Activated CD4-positive, alpha-beta T cell treated with anti-CD3 and anti-CD28 coated beads, Interleukin-10, Interleukin-2, amounts not matched to agents 100 ng/mL and 50 ng/mL, durations not matched to agents 16 hours and 8 hours (primary cell): ENCODE data around the gene ADIG.

ENCODE experiments used
- DNase-seq: peaks from one replicate; pipeline ENCODE4 v3.0.0-alpha.2; 2020

The ADIG gene

DNA sequence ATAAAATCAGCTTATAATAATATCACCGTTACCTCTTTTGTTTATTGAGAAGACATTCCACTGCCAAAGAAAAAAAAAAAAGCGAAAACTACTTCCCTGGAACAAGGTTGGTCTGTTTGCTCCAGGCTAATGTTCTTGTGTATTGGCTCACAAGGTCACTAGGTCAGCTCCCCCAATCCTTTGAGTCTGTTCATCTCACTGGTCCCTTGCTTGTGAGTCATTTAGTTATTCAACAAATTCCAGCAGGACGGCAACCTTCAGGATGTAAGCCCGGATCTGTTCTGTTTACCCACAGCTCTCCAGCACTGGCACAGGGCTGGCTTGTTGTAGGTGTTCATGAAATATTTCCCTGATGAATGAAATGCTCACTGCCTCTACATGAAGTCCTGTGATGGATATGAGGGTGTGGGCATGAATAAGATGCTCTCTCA lies 23.9 kb downstream of the ADIG start:
- no peak for DNase-seq

DNA sequence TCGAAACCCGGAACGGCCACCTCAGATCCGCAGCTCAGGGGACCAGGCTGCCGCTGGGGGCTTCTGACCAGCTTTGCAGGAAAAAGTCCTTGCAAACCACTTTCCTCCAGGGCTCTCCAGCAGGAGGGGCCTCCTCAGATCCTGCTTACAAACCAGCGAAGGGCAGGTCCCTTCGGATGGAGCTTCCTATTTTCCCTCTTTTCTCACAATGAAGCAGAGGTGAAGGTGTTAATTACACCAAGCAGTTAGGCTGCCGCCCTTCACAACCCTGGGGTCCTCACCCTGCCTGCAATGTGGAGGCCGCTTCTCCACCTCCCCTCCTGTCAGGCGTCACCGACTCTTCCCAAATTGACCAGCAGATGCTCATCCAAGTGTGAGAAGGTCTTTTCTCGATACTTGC lies 26.4 kb downstream of the ADIG start:
- no peak for DNase-seq

DNA sequence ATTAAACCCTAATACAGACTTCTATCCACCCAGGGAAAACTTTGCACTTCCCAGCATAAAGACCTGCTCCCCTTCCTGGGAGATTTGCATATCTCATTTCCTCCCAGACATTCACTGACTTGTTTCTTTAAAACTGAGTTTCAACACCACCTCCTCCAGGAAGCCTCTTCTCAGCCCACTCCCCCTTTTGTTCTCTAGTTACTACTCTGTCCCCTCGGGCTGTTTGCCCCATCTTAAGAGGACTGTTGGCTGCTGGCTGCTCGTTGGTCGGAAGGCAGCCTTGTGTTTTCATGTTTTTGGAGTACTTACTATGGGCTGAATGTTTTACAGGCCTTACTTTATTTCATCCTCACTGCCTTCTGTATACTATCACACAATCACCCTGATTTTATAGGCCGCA lies 27.2 kb downstream of the ADIG start:
- DNase-seq: no peak

DNA sequence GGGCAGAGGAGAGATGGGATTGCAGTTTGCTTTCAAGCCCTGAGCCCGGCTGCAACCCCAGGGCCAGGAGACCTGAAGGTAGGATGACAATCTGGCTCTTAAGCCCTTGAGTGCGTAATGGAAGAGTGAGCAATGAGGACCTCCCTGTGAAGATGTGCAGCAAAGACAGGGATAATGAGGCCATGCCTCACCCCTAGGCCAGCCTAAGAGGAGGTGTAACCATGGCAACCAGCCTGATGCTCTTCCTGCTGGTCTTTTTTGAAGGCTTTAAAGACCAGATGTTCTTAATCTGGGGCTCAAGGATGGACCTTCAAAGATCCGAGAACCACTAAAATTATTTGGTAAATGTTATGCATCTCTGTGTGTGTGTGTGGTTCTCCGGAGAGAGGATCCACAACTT lies 28.8 kb downstream of the ADIG start:
- no peak for DNase-seq

DNA sequence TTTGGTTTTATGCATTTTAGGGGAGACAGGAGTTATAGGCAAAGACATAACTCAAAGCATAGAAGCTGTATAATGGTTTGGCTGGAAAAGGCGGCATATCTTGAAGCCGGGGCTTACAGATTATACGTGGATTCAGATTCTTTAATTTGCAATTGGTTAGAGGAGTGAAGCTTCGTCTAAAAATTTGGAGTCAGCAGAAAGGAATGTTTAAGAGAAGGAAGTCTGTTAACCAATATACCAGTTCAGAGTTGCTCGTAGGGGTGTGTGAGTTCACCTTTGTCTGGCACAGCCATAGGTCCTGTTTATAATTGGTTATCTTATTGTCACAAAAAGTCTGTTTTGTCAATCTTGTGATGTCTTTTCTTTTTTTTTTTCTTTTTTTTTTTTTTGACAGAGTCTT lies 29.5 kb downstream of the ADIG start:
- no peak for DNase-seq

DNA sequence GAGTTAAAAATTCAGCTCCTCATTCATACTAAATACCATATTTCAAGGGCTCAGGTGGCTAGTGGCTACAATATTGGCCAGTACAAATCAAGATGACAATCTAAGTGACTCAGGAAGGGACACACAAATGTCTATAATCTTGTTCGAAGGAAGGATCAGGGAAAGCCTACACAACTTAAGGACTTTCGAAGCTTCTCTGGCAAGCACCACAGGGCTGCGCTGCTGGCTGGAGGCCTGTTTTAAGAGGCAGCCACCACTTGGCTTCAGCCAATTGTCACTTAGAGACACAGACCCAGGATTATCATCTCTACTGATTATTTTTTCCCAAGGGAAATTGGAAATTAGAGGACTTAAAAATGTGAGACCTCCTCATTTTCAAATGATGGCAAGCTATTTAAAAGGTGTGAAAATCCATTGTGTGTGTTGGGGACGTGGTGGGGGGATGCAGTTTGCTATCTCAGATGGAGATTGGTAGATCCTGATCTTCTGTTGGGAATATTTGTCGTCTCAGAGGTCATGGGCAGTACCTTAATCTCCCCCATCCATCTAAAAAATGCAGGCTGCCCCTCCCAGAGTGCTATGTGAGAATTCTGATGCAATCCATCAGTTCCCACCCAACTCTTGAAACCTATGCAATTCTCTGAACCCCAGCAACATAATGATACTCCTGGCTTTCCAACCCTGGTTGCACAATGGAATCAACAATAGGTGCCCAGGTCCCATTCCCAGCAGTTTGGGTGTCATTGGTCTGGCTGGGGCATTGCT lies 31.9 kb downstream of the ADIG start:
- DNase-seq: no peak

DNA sequence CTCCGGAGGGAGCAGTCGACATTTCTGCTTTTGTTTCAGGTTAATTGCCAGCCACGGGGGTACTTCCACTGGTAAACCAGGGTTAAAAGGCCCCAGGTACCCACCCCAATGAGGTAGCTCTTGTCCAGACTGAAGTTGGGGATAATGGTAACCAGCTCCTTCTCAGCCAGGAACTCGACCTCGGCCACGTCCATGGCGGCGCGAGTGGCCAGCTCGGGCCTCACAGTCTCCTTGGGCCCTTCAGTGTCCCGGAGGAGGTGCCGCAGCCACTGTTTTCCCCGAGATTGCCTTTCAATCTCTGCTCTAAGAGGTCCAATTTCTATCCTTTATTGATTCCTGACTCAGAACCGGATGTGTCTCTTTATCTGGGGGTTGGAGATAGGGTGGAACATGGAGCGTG lies 34.3 kb downstream of the ADIG start:
- DNase-seq: no peak

DNA sequence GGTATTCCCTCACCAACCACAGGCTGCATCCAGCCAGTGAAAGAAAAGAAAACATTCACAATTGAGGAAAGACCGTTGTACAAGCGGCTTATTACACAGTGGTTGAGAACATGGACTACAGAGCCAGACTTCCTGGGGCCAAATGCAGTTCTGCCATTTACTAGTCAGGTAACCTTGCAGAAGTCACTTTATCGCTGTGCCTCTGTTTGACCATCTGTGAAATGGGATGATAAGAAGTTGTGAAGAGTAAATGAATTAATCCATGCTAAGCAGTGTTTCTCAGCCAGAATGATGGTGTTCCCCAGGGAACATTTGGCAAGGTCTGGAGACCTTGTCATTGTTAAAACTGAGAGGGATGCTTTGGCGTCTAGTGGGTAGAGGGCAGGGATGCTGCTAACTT lies 35.5 kb downstream of the ADIG start:
- no peak for DNase-seq

DNA sequence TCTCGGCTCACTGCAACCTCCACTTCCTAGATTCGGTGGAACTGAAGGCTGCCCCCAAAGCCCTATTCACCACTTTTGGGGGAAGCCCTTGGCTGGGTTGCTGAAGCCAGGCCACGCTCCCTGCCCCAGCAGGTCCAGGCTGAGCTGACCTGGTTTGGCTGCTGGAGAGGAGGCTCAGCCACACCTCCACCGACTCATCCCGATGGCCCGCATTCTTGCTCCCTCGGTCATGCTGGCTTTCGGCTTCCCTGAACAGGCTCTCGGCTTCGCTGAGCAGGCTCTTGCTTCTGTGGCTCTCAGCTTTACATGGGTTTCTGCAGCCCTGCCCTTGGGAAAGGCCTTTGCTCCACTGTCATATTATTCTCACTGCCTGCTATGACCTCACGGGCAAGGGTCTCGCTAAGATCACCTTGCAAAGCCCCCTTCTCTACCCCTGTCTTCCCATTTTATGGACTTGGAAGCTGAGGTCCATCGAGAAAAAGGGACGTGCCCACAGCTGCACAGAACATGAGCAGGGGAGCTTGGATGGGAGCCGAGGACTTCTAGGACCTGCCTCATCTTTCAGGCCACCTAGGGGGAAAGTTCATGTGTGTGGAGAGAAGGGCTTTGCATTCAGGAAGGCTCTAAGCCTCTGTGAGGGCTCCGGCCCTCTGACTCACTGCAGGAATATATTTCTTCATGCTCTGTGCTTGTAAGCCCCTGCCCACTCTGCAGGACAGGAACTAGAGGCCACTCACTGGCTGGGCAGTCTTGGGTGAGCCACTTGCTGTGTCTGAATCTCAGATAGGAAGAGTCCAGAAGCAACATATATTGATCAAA lies 36.2 kb downstream of the ADIG start:
- no peak for DNase-seq

DNA sequence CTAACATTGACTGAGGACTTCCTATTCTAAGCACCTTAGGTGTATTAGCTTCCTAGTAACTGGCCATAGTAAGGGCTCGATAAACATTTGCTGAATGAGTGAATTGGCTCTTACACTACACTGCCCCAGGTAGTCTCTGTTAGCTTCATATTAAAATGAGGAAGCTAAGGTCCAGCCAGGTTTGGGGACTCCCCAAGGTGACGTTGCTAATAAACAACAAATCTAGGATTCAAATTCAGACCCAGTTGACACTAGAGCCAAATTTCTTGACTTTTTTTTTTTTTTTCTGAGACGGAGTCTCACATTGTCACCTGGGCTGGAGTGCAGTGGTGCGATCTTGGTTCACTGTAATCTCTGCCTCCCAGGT lies 36.8 kb downstream of the ADIG start:
- no peak for DNase-seq

DNA sequence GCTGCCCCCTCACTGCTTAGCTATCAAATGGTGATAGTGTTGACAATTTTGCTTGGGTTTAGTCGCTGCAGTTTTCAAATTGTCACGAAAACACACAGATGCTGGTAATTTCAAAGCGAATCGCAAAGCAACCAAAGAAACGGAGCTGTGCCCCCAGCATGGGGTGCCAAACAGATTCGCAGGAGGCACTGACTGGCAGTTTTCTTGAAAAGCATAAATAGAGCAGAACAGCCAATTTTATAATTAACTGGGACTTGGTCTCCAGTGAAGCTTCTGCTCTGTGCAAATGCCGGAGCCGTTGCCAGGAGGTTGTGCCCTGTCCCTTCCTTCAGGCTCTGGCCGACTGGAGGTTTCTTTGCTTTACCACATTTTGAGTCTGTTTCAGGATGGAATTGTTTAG lies 39.4 kb downstream of the ADIG start:
- no peak for DNase-seq

DNA sequence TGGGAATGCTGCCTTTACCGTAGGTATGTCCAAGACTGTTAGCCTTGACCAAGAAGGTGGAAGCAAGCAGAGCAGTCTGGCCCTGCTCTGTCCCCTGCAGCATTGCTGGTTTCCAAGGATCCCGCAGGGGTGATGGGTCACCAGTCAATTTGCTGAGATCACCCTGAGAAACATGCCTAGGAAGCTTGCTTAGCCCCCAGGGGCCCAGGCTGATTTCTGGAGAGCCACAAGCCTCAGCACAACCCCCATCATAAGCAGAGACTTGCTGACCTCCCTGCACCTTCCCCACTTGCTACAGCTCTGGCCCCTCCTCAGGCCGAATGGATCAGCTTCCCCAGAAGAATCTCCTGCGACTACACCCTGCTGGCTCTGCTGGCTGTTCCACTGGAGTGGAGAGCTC lies 42.1 kb downstream of the ADIG start:
- no peak for DNase-seq

DNA sequence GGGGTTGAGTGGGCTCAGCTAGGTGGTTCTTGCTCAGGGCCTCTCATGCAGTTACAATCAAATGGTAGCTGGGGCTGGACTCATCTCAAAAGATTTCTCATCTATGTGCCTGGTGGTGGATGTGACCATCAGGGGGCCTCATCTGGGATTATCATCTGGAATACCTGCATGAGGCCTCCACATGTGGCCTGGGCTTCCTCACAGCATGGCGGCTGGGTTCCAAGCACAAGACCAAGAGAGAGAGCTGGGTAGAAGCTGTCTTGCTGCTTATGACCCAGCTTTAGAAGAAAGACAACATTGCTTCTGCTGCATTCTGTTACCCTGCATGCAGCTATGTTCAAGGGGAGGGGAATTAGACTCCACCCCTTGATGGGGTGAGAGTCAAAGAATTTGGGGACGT lies 43.1 kb downstream of the ADIG start:
- no peak for DNase-seq

DNA sequence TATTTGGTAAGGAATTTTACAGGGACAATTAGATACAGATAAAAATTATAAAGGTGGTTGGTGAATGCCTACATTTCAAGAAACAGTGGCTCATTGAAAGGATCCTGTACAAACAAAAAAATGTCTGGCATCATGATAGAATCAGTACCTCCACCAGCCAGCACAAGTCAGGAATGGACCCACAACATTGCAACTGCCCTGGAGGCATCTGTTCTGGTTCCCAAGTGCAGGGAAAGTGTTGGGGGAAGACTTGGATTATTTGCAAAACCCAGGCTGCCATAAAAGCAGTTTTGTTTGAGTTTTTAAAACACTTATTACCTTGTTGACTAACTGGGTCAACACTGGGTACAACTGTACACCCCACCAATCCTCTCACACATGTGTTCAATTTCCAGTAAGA lies 44.9 kb downstream of the ADIG start:
- no peak for DNase-seq

DNA sequence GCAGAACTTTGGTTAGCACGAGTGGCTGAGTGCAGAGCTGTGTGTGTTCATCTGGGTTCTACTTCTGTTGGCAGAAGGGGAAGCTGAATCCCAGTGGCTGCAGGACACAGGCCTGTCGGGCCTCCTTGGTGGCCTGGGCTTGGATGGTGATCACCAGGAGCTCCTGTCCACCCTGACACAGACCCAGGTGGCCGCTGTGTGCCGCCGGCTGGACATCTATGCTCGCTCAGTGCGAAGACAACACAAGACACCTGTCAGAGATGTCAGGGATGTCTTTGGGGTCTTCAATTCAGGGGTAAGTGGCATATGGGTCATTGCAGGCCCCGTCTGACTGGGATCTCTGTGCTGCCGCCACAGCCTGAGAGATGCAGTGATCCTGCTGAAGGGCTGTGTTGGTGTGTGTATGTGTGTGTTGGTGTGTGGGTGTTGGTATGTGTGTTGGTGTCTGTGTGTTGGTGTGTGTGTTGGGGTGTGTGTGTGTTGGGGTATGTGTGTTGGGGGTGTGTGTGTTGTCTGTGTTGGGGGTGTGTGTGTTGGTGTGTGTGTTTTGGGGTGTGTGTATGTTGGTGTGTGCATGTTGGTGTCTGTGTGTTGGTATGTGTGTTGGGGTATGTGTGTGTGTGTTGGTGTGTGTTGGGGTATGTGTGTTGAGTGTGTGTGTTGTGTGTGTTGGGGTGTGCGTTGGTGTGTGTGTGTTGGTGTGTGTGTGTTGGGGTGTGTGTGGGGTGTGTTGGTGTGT lies 46.1 kb downstream of the ADIG start:
- DNase-seq: no peak

DNA sequence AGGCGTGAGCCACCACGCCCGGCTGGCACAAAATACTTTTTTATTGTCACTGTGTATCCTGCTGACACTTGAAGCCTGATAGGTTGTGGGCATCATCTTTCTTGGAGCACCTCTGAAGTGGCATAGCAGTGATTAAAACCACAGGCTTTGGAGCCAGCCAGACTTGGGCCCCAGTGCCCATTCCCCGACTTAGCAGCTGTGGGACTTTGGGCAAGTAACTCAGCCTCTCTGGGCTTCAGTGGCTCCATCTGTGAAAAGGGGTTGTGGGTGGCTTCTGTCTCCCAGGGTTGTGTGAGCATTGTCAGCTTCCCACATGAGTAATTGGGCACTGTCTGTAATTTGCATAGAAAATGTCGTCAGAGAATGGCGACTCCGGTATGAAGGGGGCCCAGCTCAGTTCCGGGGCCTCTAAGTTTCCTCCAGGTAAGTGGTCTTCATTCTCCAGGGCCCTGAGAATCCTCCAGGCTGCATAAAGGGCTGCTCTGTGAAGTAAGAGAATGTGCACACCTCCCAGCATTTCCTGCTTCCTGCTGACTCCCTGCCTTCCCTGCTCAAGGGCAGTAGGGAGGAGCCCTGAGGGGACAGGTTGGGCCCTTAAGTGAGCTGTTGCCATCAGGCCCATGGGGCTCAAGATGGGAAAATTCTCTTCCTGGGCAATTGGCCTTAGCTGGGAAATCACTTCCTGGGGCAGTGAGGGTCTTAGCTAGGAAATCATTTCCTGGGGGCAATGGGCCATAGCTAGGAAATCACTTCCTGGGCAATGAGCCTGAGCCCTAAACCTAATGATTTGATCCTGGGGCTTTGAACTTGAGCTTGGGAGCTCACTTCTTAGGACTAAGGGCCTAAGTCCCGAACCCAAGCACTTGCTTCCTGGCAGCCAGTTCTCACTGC lies 47.8 kb downstream of the ADIG start:
- DNase-seq: no peak

DNA sequence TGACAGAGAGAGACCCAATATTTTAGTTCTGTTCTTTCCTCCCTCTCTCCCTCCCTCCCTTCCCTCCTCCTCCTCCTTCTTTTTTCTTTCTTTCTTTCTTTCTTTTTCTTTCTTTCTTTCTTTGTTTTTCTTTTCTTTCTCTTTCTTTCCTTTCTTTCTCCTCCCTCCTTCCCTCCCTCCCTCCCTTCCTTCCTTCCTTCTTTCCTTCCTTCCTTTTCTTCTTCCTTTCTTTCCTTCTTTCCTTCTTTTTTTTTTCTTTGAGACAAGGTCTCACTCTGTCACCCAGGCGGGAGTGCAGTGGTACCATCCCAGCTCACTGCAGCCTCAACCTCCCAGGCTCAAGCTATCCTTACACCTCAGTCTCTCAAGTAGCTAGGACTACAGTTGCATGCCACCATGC lies 49.0 kb downstream of the ADIG start:
- no peak for DNase-seq

DNA sequence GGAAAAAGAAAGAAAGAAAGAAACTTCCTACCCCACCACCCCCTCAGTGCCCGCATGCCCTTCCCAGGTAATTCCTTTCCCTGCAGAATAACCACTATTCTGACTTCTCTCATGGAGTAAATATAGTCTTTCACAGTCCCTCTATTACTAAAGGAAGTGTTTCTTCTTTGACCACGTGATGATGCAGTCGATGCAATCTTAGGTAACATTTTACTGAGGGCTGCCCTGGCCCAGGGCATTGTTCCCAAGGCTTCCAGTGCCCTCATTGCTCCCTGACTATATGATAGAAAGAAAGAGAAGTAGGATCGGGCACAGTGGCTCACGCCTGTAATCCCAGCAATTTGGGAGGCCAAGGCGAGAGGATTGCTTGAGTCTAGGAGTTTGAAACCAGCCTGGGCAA lies 49.7 kb downstream of the ADIG start:
- DNase-seq: no peak

DNA sequence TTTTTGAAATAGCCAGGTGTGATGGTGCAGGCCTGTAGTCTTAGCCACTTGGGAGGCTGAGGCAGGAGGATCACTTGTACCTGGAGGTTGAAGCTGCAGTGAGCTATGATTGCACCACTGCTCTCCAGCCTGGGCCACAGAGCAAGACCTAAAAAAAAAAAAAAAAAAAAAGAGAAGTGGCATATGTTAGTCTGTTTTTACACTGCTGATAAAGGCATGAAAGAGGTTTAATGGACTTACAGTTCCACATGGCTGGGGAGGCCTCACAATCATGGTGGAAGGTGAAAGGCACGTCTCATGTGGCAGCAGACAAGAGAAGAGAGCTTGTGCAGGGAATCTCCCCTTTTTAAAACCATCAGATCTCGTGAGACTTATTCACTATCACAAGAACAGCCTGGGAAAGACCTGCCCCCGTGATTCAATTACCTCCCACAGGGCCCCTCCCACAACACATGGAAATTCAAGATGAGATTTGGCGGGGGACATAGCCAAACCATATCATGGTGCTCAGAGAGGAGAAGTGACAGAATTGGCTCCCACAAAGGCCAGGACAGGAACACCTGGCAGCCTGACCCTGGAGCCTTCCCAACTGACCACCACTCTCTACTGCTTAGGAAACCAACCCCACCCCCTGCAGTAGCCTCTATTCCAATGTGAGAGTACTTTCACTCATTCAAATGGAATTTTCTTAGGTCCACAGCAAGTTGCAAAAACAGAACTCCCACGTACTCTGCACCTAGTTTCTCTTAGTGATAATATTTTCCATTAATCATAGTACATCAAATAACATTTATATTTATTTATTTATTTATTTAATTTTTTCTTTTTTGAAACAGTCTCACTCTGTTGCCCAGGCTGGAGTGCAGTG lies 50.4 kb downstream of the ADIG start:
- no peak for DNase-seq

DNA sequence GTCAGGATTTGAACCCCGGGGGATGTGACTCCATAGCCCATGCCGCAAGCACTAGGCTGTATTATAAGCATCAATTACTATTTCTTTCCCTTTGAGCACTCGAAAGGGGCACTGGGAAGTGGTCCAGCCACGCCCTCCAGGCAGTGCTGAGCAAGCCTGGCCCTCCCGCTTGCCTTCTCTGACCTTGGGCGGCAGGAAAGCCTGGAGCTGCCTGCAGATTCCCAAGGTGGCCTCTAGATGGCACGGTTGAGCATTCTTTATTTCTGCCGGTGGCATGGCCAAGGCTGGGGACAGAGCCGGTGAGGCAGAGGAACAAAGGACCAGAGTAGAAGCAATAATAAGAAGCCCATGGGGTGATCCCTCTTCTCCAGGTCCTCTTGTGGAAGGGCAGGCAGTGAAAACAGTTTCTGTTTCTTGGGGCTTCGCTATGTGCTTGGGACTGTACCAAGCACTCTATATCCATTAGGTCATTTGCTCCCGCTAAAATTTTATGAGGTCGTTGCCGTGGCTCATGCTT lies 52.6 kb downstream of the ADIG start:
- peak; percentile 75 for DNase-seq

DNA sequence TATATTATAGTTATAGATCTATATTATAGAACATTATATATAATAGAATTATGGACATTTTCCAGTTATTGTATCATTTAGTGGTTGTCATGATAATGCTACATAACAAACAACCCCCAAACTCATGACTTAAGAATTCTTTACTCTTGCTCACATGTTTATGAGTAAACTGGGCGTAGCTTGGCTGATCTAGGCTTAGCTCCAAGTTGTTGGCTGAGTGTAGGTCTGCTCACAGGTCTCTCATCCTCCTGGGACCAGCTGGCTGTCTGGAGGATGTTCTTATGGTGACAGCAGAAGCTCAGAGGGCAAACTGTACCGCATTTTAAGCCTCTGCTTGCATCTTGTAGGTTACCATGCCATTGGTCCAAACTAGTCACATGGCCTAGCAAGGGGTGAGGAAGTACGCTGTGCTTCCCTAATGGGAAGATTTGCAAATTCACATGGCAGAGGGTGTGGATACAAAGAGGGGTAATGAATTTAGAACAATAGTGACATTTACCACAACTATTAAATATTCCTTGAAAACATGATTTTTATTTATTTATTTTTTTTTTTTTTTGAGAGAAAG lies 54.8 kb downstream of the ADIG start:
- DNase-seq: no peak
